NK-92 treated with Interleukin-12 subunit alpha and Interleukin-12 subunit beta, amount 100 ng/mL, for 24 hours (cell line): Measurements from ENCODE around the gene CLCN4.

Source experiments
- DNase-seq: peaks from one replicate; lab custom pipeline; 2025; lab: John Stamatoyannopoulos, UW

The CLCN4 gene

GRCh38 chrX:10197279-10198210, 40.8 kb downstream of the CLCN4 start:
- DNase-seq: no peak

DNA sequence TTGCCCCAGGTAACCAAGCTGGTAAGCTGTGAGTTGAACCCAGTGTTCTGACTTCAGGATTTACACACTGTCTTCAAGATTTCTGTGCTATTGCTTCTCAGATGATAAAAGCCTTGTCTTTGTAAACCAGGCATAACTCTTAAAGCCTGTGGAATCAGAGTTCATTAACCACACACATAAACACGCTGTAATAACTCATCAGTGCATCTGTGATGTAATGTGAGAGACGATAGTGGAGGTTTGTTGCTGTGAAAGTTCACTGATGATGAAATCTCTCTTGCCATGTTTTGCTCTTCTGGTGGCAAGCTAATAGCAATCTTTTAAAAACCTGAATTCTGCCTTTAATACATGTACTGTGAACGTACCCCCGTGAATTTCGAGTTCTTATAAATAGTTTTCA, 41.5 kb downstream of the CLCN4 start:
- no peak for DNase-seq

DNA sequence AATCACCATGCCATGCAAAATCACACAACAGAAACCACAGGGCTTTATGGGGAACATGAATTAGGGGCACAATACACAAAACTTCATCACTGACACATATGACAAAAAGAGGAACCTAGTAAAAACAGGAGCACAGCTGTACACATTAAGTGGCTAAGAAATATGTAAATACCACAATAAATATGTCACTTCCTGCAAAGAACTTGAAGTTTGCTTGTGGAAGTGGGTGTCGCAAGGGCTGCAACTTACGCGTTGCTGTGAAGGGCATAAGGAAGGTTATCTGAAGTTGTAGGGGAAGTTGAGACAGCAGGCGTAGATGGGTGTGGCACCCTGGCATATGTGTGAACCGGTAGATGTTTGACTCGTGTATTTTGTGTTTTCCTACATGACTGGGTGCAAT, 42.4 kb downstream of the CLCN4 start:
- DNase-seq: peak; percentile 61

DNA sequence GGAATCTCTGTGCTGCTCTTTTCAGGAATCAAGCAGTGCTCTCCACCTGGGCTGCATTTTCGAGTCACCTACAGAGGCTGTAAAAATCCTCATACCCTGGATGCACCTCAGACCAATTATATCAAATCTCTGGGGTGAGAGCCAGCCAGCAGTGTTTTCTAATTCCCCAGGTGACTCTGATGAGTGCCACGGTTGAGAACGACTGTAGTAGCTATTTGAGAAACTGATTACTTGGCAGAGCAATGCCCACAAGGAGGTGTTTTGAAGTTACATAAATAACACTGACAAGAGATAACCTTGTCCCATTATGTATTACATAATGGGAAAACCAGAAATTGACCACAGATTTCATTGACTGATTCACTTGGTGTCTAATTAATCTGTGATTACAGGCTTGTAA, 46.8 kb downstream of the CLCN4 start:
- no peak for DNase-seq

DNA sequence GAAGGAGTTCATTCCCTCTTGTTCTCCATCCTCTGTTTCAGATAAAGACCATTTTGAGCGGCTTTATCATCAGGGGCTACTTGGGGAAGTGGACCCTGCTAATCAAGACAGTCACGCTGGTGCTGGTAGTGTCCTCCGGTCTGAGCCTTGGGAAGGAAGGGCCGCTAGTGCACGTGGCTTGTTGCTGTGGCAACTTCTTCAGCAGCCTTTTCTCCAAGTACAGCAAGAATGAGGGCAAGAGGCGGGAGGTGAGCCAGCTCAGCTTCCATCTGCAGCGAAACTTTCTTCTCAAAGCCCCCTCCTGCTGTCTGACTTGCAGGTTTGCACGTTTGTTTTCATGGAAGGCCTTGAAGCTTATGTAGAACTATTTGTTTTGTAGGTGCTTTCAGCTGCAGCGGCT, 49.5 kb downstream of the CLCN4 start:
- no peak for DNase-seq

DNA sequence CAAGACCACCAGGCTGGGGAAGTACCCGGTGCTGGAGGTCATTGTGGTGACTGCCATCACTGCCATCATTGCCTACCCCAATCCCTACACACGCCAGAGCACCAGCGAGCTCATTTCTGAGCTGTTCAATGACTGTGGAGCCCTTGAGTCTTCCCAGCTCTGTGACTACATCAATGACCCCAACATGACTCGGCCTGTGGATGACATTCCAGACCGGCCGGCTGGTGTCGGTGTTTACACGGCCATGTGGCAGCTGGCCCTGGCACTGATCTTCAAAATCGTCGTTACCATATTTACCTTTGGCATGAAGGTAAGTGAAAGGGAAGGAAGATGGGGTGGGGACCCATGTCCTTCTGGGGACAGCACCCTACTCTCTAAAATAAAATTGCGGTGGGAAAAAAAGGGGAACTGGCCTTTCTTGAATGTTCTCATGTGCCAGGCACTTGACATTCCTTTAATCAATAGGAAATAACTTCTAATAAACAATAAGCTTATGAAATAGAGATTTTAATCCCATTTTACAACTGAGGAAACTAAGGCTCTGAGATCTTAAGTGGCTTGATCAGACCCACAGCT, 51.6 kb downstream of the CLCN4 start:
- no peak for DNase-seq

GRCh38 chrX:10208953-10209352, 52.2 kb downstream of the CLCN4 start:
- no peak for DNase-seq

- no peak for DNase-seq
Measured at GRCh38 chrX:10212395-10212794, 55.6 kb downstream of the CLCN4 start.

DNA sequence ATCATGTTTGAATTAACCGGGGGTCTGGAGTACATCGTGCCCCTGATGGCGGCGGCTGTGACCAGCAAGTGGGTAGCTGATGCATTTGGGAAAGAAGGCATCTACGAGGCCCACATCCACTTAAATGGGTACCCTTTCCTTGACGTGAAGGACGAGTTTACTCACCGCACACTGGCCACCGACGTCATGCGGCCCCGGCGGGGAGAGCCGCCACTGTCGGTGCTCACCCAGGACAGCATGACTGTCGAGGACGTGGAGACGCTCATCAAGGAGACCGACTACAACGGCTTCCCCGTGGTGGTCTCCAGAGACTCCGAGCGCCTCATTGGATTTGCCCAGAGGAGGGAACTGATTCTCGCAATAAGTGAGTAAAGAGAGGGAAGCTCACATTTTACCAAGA, 56.9 kb downstream of the CLCN4 start:
- no peak for DNase-seq

GRCh38 chrX:10216208-10216607, 59.4 kb downstream of the CLCN4 start:
- no peak for DNase-seq

- no peak for DNase-seq
Measured at GRCh38 chrX:10217198-10217597, 60.4 kb downstream of the CLCN4 start.

- DNase-seq: no peak
Measured at GRCh38 chrX:10221651-10222050, 64.9 kb downstream of the CLCN4 start.

DNA sequence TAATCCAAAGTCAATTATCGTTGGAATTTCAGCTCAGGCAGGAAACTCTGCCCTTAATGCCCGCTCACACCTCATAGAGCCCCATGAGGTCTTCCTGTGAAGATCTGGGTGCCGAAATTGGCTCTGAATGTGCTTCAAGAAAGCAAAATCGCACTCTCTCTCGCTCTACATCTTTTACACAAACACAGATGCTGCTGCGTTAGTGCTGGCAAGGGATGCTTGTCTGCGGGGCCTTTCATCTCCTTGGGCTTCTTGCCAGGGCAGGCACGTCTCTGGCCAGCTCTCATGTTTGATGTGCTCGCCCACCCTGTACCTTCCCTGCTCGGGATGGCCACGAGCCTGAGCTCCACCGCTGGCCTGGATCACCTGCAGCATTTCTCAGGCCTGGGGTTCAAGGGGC, 66.5 kb downstream of the CLCN4 start:
- DNase-seq: no peak

GRCh38 chrX:10223781-10224180, 67.0 kb downstream of the CLCN4 start:
- DNase-seq: no peak

- DNase-seq: no peak
Measured at GRCh38 chrX:10230222-10230621, 73.4 kb downstream of the CLCN4 start.

- DNase-seq: no peak
Measured at GRCh38 chrX:10231461-10231860, 74.7 kb downstream of the CLCN4 start.

DNA sequence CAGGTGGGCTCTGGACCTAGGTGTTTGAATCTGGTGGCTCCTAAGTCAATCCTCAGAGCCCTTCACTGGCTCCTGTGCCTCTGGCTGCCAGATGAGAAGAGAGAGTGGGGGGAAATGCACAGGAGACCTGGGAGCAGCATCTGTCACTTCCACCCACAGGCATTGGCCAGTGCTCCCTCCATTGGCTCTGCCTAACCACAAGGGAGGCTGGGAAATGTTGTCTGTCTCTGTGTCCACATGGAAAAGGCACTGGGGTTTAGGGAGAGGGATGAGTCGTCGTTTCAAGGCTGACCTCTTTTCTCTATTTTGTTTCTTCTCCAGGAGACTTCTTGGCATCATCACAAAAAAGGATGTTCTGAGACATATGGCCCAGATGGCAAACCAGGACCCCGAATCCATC, 76.4 kb downstream of the CLCN4 start:
- DNase-seq: no peak

DNA sequence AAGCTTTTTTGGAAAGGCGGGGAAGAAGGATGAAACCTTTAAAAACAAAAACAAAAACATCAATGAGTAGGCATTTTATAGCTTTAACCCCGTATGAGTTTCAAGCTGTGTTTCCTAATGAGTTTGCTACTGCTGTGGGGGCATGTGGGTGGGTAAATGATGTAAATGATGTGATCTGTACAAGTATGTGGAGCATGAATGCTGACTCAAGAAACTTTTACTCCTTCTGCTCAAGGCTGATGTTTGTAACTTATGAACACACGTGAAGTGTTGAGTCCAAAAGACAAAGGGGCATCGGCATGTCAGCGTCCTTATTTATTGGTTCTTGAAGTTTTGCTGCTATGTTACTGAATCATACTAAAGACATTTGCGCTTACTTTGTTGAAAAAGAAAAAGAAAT, 76.9 kb downstream of the CLCN4 start:
- no peak for DNase-seq

GRCh38 chrX:10235851-10236250, 79.1 kb downstream of the CLCN4 start:
- DNase-seq: no peak

GRCh38 chrX:10237241-10237640, 80.5 kb downstream of the CLCN4 start:
- no peak for DNase-seq

GRCh38 chrX:10239611-10240064, 82.9 kb downstream of the CLCN4 start:
- DNase-seq: no peak

DNA sequence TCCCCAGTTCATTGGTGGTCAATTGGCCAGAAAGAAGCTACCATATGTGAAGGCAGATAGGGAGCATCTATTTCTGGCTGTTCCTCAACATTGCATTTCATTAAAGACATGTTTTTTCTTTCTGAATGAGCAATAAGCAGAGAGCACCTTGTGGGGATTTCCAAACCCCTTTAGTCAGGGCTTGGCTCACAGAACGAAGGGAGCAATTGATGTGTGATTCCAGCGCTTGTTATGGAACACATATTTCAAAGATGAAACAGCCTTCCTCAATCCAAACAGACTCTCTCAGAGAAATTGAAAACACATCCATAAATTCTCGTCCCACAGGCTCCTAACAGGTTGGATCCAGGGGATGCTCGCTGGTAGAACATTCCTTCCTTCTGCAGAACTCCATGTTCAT, 84.1 kb downstream of the CLCN4 start:
- DNase-seq: no peak

DNA sequence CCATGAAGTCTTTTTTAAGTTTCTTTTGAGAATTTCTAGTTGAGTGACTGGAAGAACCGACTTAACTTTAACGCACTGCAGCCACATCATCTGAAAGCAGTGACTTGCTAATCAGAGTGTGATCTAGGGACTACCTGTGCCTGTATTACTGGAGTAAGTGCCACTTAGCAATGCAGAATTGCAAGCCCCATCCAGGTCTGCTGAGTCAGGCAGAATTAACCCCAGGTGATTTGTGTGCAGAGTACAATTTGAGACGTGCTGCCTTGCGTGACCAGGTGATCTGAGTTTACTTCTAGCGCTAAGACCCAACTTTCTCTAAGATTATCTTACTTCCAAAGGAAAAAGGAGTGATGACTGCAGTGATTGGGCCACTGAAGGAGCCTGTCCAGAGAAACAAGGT, 85.3 kb downstream of the CLCN4 start:
- no peak for DNase-seq

DNA sequence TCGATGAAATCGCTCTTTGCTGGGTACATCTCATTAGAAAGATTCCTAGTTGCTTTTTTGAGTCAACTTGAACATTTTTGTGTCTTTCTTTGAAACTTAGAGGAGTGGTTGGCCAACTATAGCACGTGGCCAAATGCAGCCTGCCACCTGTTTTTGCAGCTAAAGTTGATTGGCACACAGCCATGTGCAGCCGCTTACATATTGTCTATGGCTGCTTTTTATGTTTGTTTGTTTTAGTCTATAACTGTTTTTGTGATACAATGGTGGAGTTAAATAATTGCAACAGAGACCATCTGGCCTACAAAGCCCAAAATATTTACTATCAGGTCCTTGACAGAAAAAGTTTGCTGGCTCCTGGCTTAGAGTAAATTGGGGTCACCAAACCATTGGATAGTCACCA, 86.3 kb downstream of the CLCN4 start:
- no peak for DNase-seq
